K562 (cell line): Measurements from ENCODE around the gene SLC9A7. TPM values are rescaled to one million over a fixed set of nuclear protein-coding genes. Genes with fewer than 3 reads are reported as not detected.

Source experiments
- ATAC-seq: fragments of 200-7000 bp; cut with Tn5 transposase; 3 replicates; pipeline ENCODE4 v1.9.1; 2020; ENCODE audit warnings: moderate library complexity
- BruUV-seq: library from RNA; stranded (reverse); fragments of 400-500 nt; replicated peaks from 2 replicates; lab custom pipeline; 2021; lab: Mats Ljungman, UMichigan
- CTCF ChIA-PET: fragments of 300-600 bp; formaldehyde crosslinking; extraction: SDS; loops from one replicate; lab custom pipeline; 2021; ENCODE audit warnings: low intra/inter-chr PET ratio; lab: Yijun Ruan, JAX
- POLR2A ChIA-PET: fragments of 300-600, 350-650 bp; sonication (Branson Sonifier 250); formaldehyde crosslinking; extraction: SDS; loops from one replicate; lab custom pipeline; 2021; ENCODE audit warnings: antibody characterized with exemption, inconsistent platforms; lab: Yijun Ruan, JAX
- DNase-seq, 4 experiments: peaks; one replicate each; pipeline versions ENCODE4 v3.0.0 to v3.0.0-alpha.2; 2011 to 2018; ENCODE audit warnings: low spot score in 3 of 4, mixed read lengths in 3 of 4; ENCODE audit errors: extremely low read depth in 1 of 4
- FAIRE-seq: peaks from 2 replicates; lab custom pipeline; 2011; peaks lifted over from hg19 to GRCh38; lab: Jason Lieb, UNC
- H2AFZ ChIP-seq: 2 replicates; pipeline ENCODE4 v1.6.0; 2011; ENCODE audit warnings: low read depth, low read length, control low read depth, inconsistent platforms
- H3K27ac ChIP-seq: fragments of 200-600 bp; 3 replicates; pipeline ENCODE4 v1.8.0; 2011; ENCODE audit warnings: low read depth, mild to moderate bottlenecking, control low read depth, inconsistent platforms, low read length, moderate library complexity, mixed read lengths; ENCODE audit errors: extremely low read depth
- H3K27me3 ChIP-seq, 2 experiments: fragments of 300-600 bp in 1 of 2; 2 replicates in 1 of 2; 3 replicates in 1 of 2; pipeline versions ENCODE4 v1.6.0 to v1.8.0; 2011; ENCODE audit warnings: inconsistent platforms in 2 of 2, low read length in 2 of 2, mild to moderate bottlenecking in 1 of 2, mixed read lengths in 1 of 2, moderate library complexity in 1 of 2; ENCODE audit not compliant: control insufficient read depth in 2 of 2, insufficient read depth in 2 of 2
- H3K36me3 ChIP-seq: fragments of 300-600 bp; 3 replicates; pipeline ENCODE4 v1.8.0; 2011; ENCODE audit warnings: mild to moderate bottlenecking, low read length, inconsistent platforms; ENCODE audit not compliant: control insufficient read depth, insufficient read depth
- H3K4me1 ChIP-seq, 2 experiments: fragments of 200-600 bp in 1 of 2; replicated peaks in 1 of 2; 2 replicates in 1 of 2; 3 replicates in 1 of 2; pipeline versions ENCODE4 v1.5.1 to v1.8.0; 2011; ENCODE audit warnings: inconsistent platforms in 2 of 2, low read length in 2 of 2, mild to moderate bottlenecking in 1 of 2, mixed read lengths in 1 of 2, moderate library complexity in 1 of 2; ENCODE audit not compliant: control insufficient read depth in 2 of 2, insufficient read depth in 2 of 2
- H3K4me2 ChIP-seq: 2 replicates; pipeline ENCODE4 v1.6.1; 2011; ENCODE audit warnings: low read length, control low read depth, inconsistent platforms, mixed read lengths; ENCODE audit not compliant: insufficient read depth
- H3K4me3 ChIP-seq: fragments of 200-600 bp; sonication (generic), shearing (Covaris generic); 2 replicates; pipeline ENCODE4 v1.5.1; 2016; ENCODE audit warnings: control low read depth, inconsistent platforms
- H3K79me2 ChIP-seq: fragments of 200-600 bp; 3 replicates; pipeline ENCODE4 v1.8.0; 2011; ENCODE audit warnings: low read length, inconsistent platforms; ENCODE audit not compliant: control insufficient read depth, insufficient read depth
- H3K9ac ChIP-seq, 2 experiments: 2 replicates each; pipeline versions ENCODE4 v1.6.0 to v1.6.1; 2011; ENCODE audit warnings: low read depth in 2 of 2, low read length in 2 of 2, control low read depth in 1 of 2, inconsistent platforms in 1 of 2, mild to moderate bottlenecking in 1 of 2, mixed read lengths in 1 of 2; ENCODE audit not compliant: insufficient read depth in 1 of 2
- H3K9me1 ChIP-seq: one replicate; pipeline ENCODE4 v1.6.0; 2011; ENCODE audit warnings: inconsistent platforms, mild to moderate bottlenecking, low read length, moderate library complexity; ENCODE audit not compliant: control insufficient read depth, insufficient read depth
- H3K9me3 ChIP-seq: replicated peaks from 2 replicates; pipeline ENCODE4 v1.5.1; 2011; ENCODE audit warnings: low read depth, low read length, inconsistent platforms; ENCODE audit not compliant: control insufficient read depth, insufficient read depth
- H4K20me1 ChIP-seq: replicated peaks from 2 replicates; pipeline ENCODE4 v1.6.1; 2011; ENCODE audit warnings: low read length, inconsistent platforms, mixed read lengths; ENCODE audit not compliant: control insufficient read depth, insufficient read depth
- CXXC5 ChIP-seq: fragments of 250-450 bp; sonication (Bioruptor Pico); IDR thresholded peaks from 2 replicates; pipeline ENCODE4 v1.8.0; 2022; ENCODE audit warnings: inconsistent platforms, mild to moderate bottlenecking, moderate library complexity
- GTF2F1 ChIP-seq: IDR thresholded peaks from 2 replicates; pipeline ENCODE4 v1.6.1; 2011; ENCODE audit warnings: low read depth, low read length, improper control_type of control experiment
- HIVEP1 ChIP-seq: fragments of 250-450 bp; sonication (Bioruptor Pico); IDR thresholded peaks from 2 replicates; pipeline ENCODE4 v1.4.0; 2020; ENCODE audit warnings: mild to moderate bottlenecking
- MAFF ChIP-seq: IDR thresholded peaks from 2 replicates; pipeline ENCODE4 v1.6.1; 2012; ENCODE audit warnings: low read length, improper control_type of control experiment
- MAFG ChIP-seq: fragments of 450-650 bp; conservative IDR thresholded peaks from 2 replicates; pipeline ENCODE4 v1.6.1; 2016; ENCODE audit warnings: missing genetic modification characterization, missing compliant biosample characterization
- MAFK ChIP-seq: IDR thresholded peaks from 2 replicates; pipeline ENCODE4 v1.6.1; 2011; ENCODE audit warnings: low read length, improper control_type of control experiment
- NR2C1 ChIP-seq, 2 experiments: fragments of 450-650 bp; IDR thresholded peaks; 2 replicates each; pipeline ENCODE4 v1.6.1; 2017; ENCODE audit warnings: mild to moderate bottlenecking in 2 of 2, antibody characterized with exemption in 1 of 2, inconsistent platforms in 1 of 2, missing compliant biosample characterization in 1 of 2, missing genetic modification characterization in 1 of 2
- SMAD1 ChIP-seq: fragments of 150-350 bp; IDR thresholded peaks from 2 replicates; pipeline ENCODE4 v1.6.1; 2014; ENCODE audit warnings: low read length, low read depth; ENCODE audit not compliant: partially characterized antibody
- U2AF2 ChIP-seq: fragments of 200-400 bp; formaldehyde crosslinking; optimal IDR thresholded peaks from 2 replicates; pipeline ENCODE3; 2017; ENCODE audit warnings: low read depth, mild to moderate bottlenecking, low read length
- YY1 ChIP-seq, 3 experiments: IDR thresholded peaks; 2 replicates each; pipeline ENCODE4 v1.6.1; 2011; ENCODE audit warnings: low read length in 2 of 3, mild to moderate bottlenecking in 2 of 3, moderate library complexity in 2 of 3, borderline replicate concordance in 1 of 3, control low read depth in 1 of 3, low read depth in 1 of 3; ENCODE audit not compliant: insufficient read depth in 3 of 3, insufficient replicate concordance in 2 of 3, control insufficient read depth in 1 of 3, insufficient read length in 1 of 3; ENCODE audit errors: extremely low read depth in 1 of 3
- ZNF140 ChIP-seq: fragments of 250-450 bp; sonication (Bioruptor Pico); IDR thresholded peaks from 2 replicates; pipeline ENCODE4 v1.8.0; 2021; ENCODE audit warnings: moderate library complexity, mild to moderate bottlenecking, inconsistent platforms
- ZNF354B ChIP-seq: fragments of 250-450 bp; sonication (Bioruptor Pico); IDR thresholded peaks from 2 replicates; pipeline ENCODE4 v1.4.0; 2020
- ZNF408 ChIP-seq: fragments of 250-450 bp; sonication (Bioruptor Pico); IDR thresholded peaks from 2 replicates; pipeline ENCODE4 v1.4.0; 2020; ENCODE audit warnings: low read depth, mild to moderate bottlenecking, moderate library complexity
- ZSCAN29 ChIP-seq: fragments of 450-650 bp; IDR thresholded peaks from 2 replicates; pipeline ENCODE4 v1.6.1; 2017
- in situ Hi-C: fragments of 300-500 bp; cut with MboI; formaldehyde crosslinking; loops from 4 replicates; pipeline ENCODE4 v1.15.0; 2018; ENCODE audit warnings: inconsistent platforms, mixed read lengths
- intact Hi-C: fragments of 100-400 bp; cut with micrococcal nuclease; formaldehyde crosslinking; loops from 2 replicates; pipeline ENCODE4 v1.14.2; 2022
- polyA plus RNA-seq, 8 experiments: library from polyadenylated mRNA; depleted of rRNA in 4 of 8; stranded (reverse) in 5 of 8; unstranded in 3 of 8; fragments of >200 nt; fragmentation: Nextera tagmentation in 2 of 8; fragmentation: Illumina TruSeq in 1 of 8; extraction: Ambion mirVana in 2 of 8; extraction: Trizol in 1 of 8; gene quantifications; 2 replicates each; pipeline versions ENCODE4 v1.2.1 to v1.2.3, GENCODE V29; 2011 to 2014; ENCODE audit warnings: inconsistent platforms in 1 of 8, missing spikeins in 1 of 8
- total RNA-seq, 7 experiments: library from RNA; depleted of rRNA in 6 of 7; stranded (reverse); fragments of >200 nt in 6 of 7; fragmentation: Illumina TruSeq in 2 of 7; extraction: Trizol in 2 of 7; gene quantifications; 2 replicates each; pipeline versions ENCODE4 v1.2.1 to v1.2.3, GENCODE V29; 2011 to 2021; ENCODE audit warnings: low replicate concordance in 1 of 7
- TF ChIP-seq, protein P1 (sequence below): fragments of 250-450 bp; sonication (Bioruptor Pico); IDR thresholded peaks from 2 replicates; pipeline ENCODE4 v1.5.0; 2020; ENCODE audit warnings: mild to moderate bottlenecking

The SLC9A7 gene
- total and polyA plus RNA-seq, 9 of the 15 experiments (the other 6 are each of a cell fraction or from before 2014, with no cell fraction given) = 0.04 to 0.13 (median 0.09) TPM; not detected in 5

DNA sequence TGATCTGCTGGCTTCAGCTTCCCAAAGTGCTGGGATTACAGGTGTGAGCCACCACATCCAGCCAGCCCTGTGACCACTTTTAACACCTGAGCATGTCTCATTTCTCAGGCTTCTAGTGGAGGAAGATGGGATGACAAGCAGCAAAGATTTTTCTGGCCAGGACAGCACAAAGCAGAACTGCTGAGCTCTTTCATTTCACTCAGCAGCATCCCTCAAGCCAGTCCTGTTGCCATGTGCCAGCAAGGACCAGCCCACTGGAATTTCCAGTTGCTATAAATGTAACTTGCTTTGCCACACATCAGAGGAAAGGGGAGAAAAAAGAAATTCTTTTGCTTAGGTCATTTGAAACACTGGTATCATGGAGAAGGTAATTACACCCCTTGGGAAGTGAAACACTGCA, 75.9 kb downstream of the SLC9A7 start:
- intact Hi-C loops = no loop called here
- ATAC-seq = no peak

More for the DNA sequence above, 75.9 kb downstream of the SLC9A7 start:
- H3K27ac ChIP-seq = no peak overlapping the region
- H3K4me2 ChIP-seq = no peak overlapping the region
- H3K9ac ChIP-seq = no peak overlapping the region
- no peak overlapping the region for H2AFZ ChIP-seq
- no peak overlapping the region for H3K4me3 ChIP-seq
- in situ Hi-C loops = no loop called here
- POLR2A ChIA-PET = interaction anchor here (0.7 to 1.0 kb wide), 2 partner anchors 15 to 19 kb away, joined by 3 to 4 read pairs; no protein-coding TSS in a partner anchor
- H3K9me3 ChIP-seq = no peaks in the 10 kb centered on the region
- no peaks in the 10 kb centered on the region for H3K27me3 ChIP-seq
- no peaks in the 10 kb centered on the region for H4K20me1 ChIP-seq
- CTCF ChIA-PET = interaction anchor here (0.7 kb wide), 1 partner anchor 1131 kb away, joined by 3 read pairs; no protein-coding TSS in a partner anchor
- FAIRE-seq (no peak), DNase-seq (no peak)
- H3K4me1 ChIP-seq = no peaks in the 10 kb centered on the region
- TF ChIP-seq GTF2F1 = no peak
- TF ChIP-seq ZNF140 (CRISPR knock-in tag) = no peak
- TF ChIP-seq ZNF408 (CRISPR knock-in tag) = no peak
- TF ChIP-seq NR2C1 (IDR thresholded peaks at IDR 0.05) = no peak
- no peak for TF ChIP-seq NR2C1 (tag; IDR thresholded peaks at IDR 0.05)
- TF ChIP-seq HIVEP1 = no peak
- no peak for TF ChIP-seq U2AF2
- TF ChIP-seq, protein P1, sequence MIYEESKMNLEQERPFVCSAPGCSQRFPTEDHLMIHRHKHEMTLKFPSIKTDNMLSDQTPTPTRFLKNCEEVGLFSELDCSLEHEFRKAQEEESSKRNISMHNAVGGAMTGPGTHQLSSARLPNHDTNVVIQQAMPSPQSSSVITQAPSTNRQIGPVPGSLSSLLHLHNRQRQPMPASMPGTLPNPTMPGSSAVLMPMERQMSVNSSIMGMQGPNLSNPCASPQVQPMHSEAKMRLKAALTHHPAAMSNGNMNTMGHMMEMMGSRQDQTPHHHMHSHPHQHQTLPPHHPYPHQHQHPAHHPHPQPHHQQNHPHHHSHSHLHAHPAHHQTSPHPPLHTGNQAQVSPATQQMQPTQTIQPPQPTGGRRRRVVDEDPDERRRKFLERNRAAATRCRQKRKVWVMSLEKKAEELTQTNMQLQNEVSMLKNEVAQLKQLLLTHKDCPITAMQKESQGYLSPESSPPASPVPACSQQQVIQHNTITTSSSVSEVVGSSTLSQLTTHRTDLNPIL = no peak
- no peak for TF ChIP-seq MAFG (tag)
- no peak for TF ChIP-seq MAFF
- TF ChIP-seq ZNF354B (CRISPR knock-in tag) = no peak
- TF ChIP-seq CXXC5 (CRISPR knock-in tag) = no peak
- TF ChIP-seq YY1 (IDR thresholded peaks at IDR 0.05; ENCODE audit: borderline replicate concordance in 1 of 3, control insufficient read depth in 1 of 3, extremely low read depth in 1 of 3, insufficient read depth in 3 of 3, insufficient read length in 1 of 3, insufficient replicate concordance in 2 of 3, low read depth in 1 of 3, low read length in 2 of 3) = no peak
- no peak for TF ChIP-seq ZSCAN29
- TF ChIP-seq MAFK = no peak
- no peak for TF ChIP-seq SMAD1
- H3K9me1 ChIP-seq = no peaks in the 10 kb centered on the region
- no peaks in the 10 kb centered on the region for H3K79me2 ChIP-seq
- no peaks in the 10 kb centered on the region for H3K36me3 ChIP-seq
- no TSS peak for BruUV-seq
